Measurements from ENCODE around the gene TCF4.

The TCF4 gene

DNA sequence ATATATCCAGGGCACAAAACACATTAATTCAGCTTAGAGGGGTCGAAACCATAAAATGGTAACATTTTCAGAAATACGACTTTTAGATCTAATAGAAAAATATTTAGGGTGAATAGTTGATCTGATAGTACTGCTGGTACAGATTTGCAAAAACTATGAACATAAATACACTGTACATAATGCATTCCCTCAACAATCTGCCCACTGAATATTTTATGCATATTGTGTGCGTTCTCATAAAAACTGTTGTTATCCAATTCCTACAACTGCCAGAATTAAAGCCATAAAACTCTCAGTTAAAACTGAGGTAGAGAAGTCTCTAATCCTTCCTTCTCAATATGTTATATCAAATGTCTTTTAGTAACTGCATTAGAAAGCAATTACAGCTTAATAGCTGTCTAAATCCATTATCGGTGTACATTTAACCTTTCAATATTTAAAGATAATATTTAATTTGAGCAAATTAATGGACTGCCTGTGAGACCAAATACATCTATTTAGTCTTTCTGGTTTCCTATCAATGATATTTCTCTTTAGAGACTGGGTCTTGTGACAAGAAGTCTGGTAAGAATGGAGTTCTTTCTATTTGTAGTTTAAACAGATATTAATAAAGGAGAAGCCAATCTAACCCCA, 32.5 kb downstream of the TCF4 start:
- H3F3A ChIP-seq (ENCODE audit: low read depth): no peaks in the 10 kb centered on the region
- no peak overlapping the region for H3K9ac ChIP-seq (ENCODE audit: low read depth, low read length, poor library complexity, severe bottlenecking)
- peaks cover 26% of the 10 kb centered on the region; the same call in 1 of the 2 replicates for H3K79me2 ChIP-seq (ENCODE audit: insufficient read depth, low read length)
- H3K9me2 ChIP-seq (replicated peaks; ENCODE audit: low read depth, low read length): no peaks in the 10 kb centered on the region
- no peaks in the 10 kb centered on the region for H4K20me1 ChIP-seq (ENCODE audit: insufficient read depth, low read length, poor library complexity, severe bottlenecking)
- H3K36me3 ChIP-seq (ENCODE audit: insufficient read depth, low read length): no peaks in the 10 kb centered on the region
- no peak overlapping the region for H3K4me3 ChIP-seq (ENCODE audit: low read length, poor library complexity, severe bottlenecking)
- H3K4me2 ChIP-seq (ENCODE audit: low read depth, low read length, poor library complexity, severe bottlenecking): no peak overlapping the region
- TF ChIP-seq CTCF (conservative IDR thresholded peaks at IDR 0.05; ENCODE audit: low read length) (no peak), EZH2phosphoT487 (IDR thresholded peaks at IDR 0.05; ENCODE audit: borderline replicate concordance) (no peak)
- H3K27me3 ChIP-seq (ENCODE audit: insufficient read depth, low read length, poor library complexity, severe bottlenecking): no peaks in the 10 kb centered on the region
- H2AFZ ChIP-seq (ENCODE audit: low read length): no peak overlapping the region
- no peaks in the 10 kb centered on the region for H3K4me1 ChIP-seq (ENCODE audit: insufficient read depth, low read length, poor library complexity, severe bottlenecking)
- H3K9me3 ChIP-seq (ENCODE audit: insufficient read depth, low read depth, low read length): no peaks in the 10 kb centered on the region

DNA sequence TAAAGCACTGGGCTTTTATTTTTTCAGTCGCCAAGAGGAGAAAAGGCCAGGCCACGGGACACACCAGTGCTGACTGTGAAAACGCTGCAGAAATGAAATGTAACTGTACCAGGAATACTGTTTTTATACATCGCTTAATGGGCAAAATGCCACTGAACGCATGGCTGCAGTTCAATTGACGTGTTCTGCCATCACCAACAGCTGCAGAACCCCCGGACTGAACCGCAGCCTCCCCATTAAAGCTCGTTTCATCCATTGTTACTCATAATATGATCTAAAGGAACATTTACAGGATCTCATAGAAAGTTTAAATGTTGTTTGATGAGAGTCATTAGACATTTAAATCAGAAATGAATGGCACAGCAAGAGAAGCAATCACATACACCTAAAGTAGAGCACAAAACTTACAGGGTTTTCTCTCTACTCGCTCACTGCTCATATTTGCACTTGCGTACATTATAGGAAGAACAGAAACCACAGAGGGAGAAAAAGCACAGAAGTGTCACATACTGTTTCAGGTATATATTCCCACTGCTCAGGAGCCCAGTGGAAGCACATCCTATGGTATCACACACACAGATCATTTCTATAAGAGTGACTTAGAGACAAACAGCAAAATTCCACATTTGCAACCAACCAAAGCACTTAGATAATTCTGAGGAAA, 35.3 kb downstream of the TCF4 start:
- Histone ChIP-seq H4K20me1 (ENCODE audit: insufficient read depth, low read length, poor library complexity, severe bottlenecking) (no peaks in the 10 kb centered on the region), H3F3A (ENCODE audit: low read depth) (no peaks in the 10 kb centered on the region), H3K9me3 (ENCODE audit: insufficient read depth, low read depth, low read length) (no peaks in the 10 kb centered on the region), H3K4me3 (ENCODE audit: low read length, poor library complexity, severe bottlenecking) (no peak overlapping the region), H3K36me3 (ENCODE audit: insufficient read depth, low read length) (no peaks in the 10 kb centered on the region), H3K9me2 (replicated peaks; ENCODE audit: low read depth, low read length) (no peaks in the 10 kb centered on the region), H3K4me1 (ENCODE audit: insufficient read depth, low read length, poor library complexity, severe bottlenecking) (no peaks in the 10 kb centered on the region), H2AFZ (ENCODE audit: low read length) (no peak overlapping the region), H3K4me2 (ENCODE audit: low read depth, low read length, poor library complexity, severe bottlenecking) (no peak overlapping the region), H3K9ac (ENCODE audit: low read depth, low read length, poor library complexity, severe bottlenecking) (no peak overlapping the region), H3K27me3 (ENCODE audit: insufficient read depth, low read length, poor library complexity, severe bottlenecking) (no peaks in the 10 kb centered on the region), H3K79me2 (ENCODE audit: insufficient read depth, low read length) (peaks cover 19% of the 10 kb centered on the region; the same call in 1 of the 2 replicates)
- TF ChIP-seq CTCF (conservative IDR thresholded peaks at IDR 0.05; ENCODE audit: low read length): no peak
- no peak for TF ChIP-seq EZH2phosphoT487 (IDR thresholded peaks at IDR 0.05; ENCODE audit: borderline replicate concordance)

DNA sequence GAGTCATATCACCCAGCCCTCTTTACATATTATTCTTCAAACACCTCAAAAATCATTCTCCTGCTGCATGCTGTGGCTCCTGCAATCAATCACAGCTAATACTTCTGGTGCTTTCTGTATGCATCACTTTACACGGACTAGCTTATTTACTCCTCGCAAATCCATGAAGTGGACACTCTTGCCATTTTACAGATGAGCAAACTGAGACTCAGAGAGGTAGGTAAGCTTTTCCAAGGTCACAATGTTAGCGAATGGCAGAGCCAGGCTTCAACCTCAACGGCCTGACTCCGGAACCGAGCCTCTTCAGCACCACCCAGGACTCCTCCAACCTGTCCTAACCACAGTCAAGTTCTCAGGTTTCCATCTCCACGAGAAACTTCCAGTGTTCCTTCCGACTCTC, 36.8 kb downstream of the TCF4 start:
- Histone ChIP-seq H4K20me1 (ENCODE audit: insufficient read depth, low read length, poor library complexity, severe bottlenecking) (no peaks in the 10 kb centered on the region), H3K4me1 (ENCODE audit: insufficient read depth, low read length, poor library complexity, severe bottlenecking) (no peaks in the 10 kb centered on the region)

More for the DNA sequence above, 36.8 kb downstream of the TCF4 start:
- Histone ChIP-seq H3K4me3 (ENCODE audit: low read length, poor library complexity, severe bottlenecking) (no peak overlapping the region), H3K9me2 (replicated peaks; ENCODE audit: low read depth, low read length) (no peaks in the 10 kb centered on the region), H3K9ac (ENCODE audit: low read depth, low read length, poor library complexity, severe bottlenecking) (no peak overlapping the region), H3K79me2 (ENCODE audit: insufficient read depth, low read length) (peaks cover 18% of the 10 kb centered on the region; the same call in 1 of the 2 replicates), H3K36me3 (ENCODE audit: insufficient read depth, low read length) (no peaks in the 10 kb centered on the region), H3K27me3 (ENCODE audit: insufficient read depth, low read length, poor library complexity, severe bottlenecking) (no peaks in the 10 kb centered on the region), H3F3A (ENCODE audit: low read depth) (no peaks in the 10 kb centered on the region), H3K4me2 (ENCODE audit: low read depth, low read length, poor library complexity, severe bottlenecking) (no peak overlapping the region), H3K9me3 (ENCODE audit: insufficient read depth, low read depth, low read length) (no peaks in the 10 kb centered on the region), H2AFZ (ENCODE audit: low read length) (no peak overlapping the region)
- TF ChIP-seq CTCF (conservative IDR thresholded peaks at IDR 0.05; ENCODE audit: low read length) (no peak), EZH2phosphoT487 (IDR thresholded peaks at IDR 0.05; ENCODE audit: borderline replicate concordance) (no peak)

Measured in Loucy (cell line).